ENCODE measurements around the gene RANBP3.

The RANBP3 gene

GRCh38 chr19:5971714-5972354 is 6.1 kb downstream of the RANBP3 start:
- Histone ChIP-seq H3F3A (ENCODE audit: insufficient read depth, low read length) (peaks cover 32% of the 10 kb centered on the region), H3K4me3 (ENCODE audit: low read length) (no peak overlapping the region), H4K20me1 (ENCODE audit: insufficient read depth, low read length) (peaks cover 60% of the 10 kb centered on the region), H2AFZ (ENCODE audit: low read length) (no peak overlapping the region), H3K4me2 (ENCODE audit: low read depth, low read length) (no peak overlapping the region), H3K4me1 (ENCODE audit: low read length) (peaks cover 53% of the 10 kb centered on the region), H3K27me3 (replicated peaks; ENCODE audit: insufficient read depth, low read length) (no peaks in the 10 kb centered on the region), H3K79me2 (ENCODE audit: low read length) (peaks cover 100% of the 10 kb centered on the region), H3K9me2 (replicated peaks; ENCODE audit: insufficient read depth, low read length) (no peaks in the 10 kb centered on the region), H3K9me3 (replicated peaks; ENCODE audit: insufficient read depth, low read length) (no peaks in the 10 kb centered on the region), H3K27ac (ENCODE audit: low read length) (no peak overlapping the region), H3K36me3 (replicated peaks; ENCODE audit: insufficient read depth, low read length) (0 out of 2 replicates have a peak, but pooled peaks cover 4% of the 10 kb centered on the region), H3K9ac (ENCODE audit: low read length) (no peak overlapping the region)
- no peak for DNase-seq
- no peak for TF ChIP-seq CTCF (IDR thresholded peaks at IDR 0.05; ENCODE audit: low read length)
- no peak for TF ChIP-seq EZH2 (optimal IDR thresholded peaks at IDR 0.05; ENCODE audit: low read depth, low read length)
- TF ChIP-seq EZH2phosphoT487 (IDR thresholded peaks at IDR 0.05; ENCODE audit: low read length) = no peak

- Histone ChIP-seq H3F3A (ENCODE audit: insufficient read depth, low read length) (peaks cover 32% of the 10 kb centered on the region), H3K9ac (ENCODE audit: low read length) (no peak overlapping the region), H3K4me2 (ENCODE audit: low read depth, low read length) (peak overlapping the region; percentile 53; the same call in 1 of the 2 replicates), H3K79me2 (ENCODE audit: low read length) (peaks cover 99% of the 10 kb centered on the region), H3K9me3 (replicated peaks; ENCODE audit: insufficient read depth, low read length) (no peaks in the 10 kb centered on the region), H4K20me1 (ENCODE audit: insufficient read depth, low read length) (peaks cover 69% of the 10 kb centered on the region), H3K9me2 (replicated peaks; ENCODE audit: insufficient read depth, low read length) (no peaks in the 10 kb centered on the region), H3K27ac (ENCODE audit: low read length) (no peak overlapping the region; the same call in 1 of the 2 replicates), H3K4me1 (ENCODE audit: low read length) (peaks cover 39% of the 10 kb centered on the region), H3K36me3 (replicated peaks; ENCODE audit: insufficient read depth, low read length) (0 out of 2 replicates have a peak, but pooled peaks cover under 1% of the 10 kb centered on the region), H3K4me3 (ENCODE audit: low read length) (no peak overlapping the region), H2AFZ (ENCODE audit: low read length) (no peak overlapping the region), H3K27me3 (replicated peaks; ENCODE audit: insufficient read depth, low read length) (no peaks in the 10 kb centered on the region)
- no peak for TF ChIP-seq EZH2phosphoT487 (IDR thresholded peaks at IDR 0.05; ENCODE audit: low read length)
- TF ChIP-seq EZH2 (optimal IDR thresholded peaks at IDR 0.05; ENCODE audit: low read depth, low read length) = no peak
- no peak for TF ChIP-seq CTCF (IDR thresholded peaks at IDR 0.05; ENCODE audit: low read length)
- DNase-seq = no peak
Measured at GRCh38 chr19:5969476-5969875, 8.5 kb downstream of the RANBP3 start.

- Histone ChIP-seq H3K4me3 (ENCODE audit: low read length) (peak overlapping the region; percentile 10; the same call in 1 of the 2 replicates), H4K20me1 (ENCODE audit: insufficient read depth, low read length) (peaks cover 69% of the 10 kb centered on the region), H3K9me3 (replicated peaks; ENCODE audit: insufficient read depth, low read length) (no peaks in the 10 kb centered on the region), H2AFZ (ENCODE audit: low read length) (no peak overlapping the region), H3K4me1 (ENCODE audit: low read length) (peaks cover 39% of the 10 kb centered on the region), H3K9me2 (replicated peaks; ENCODE audit: insufficient read depth, low read length) (no peaks in the 10 kb centered on the region), H3F3A (ENCODE audit: insufficient read depth, low read length) (peaks cover 32% of the 10 kb centered on the region), H3K9ac (ENCODE audit: low read length) (peak overlapping the region; percentile 3; the same call in 1 of the 2 replicates), H3K79me2 (ENCODE audit: low read length) (peaks cover 99% of the 10 kb centered on the region), H3K27ac (ENCODE audit: low read length) (peak overlapping the region; percentile 35; the same call in 1 of the 2 replicates), H3K36me3 (replicated peaks; ENCODE audit: insufficient read depth, low read length) (0 out of 2 replicates have a peak, but pooled peaks cover 3% of the 10 kb centered on the region), H3K4me2 (ENCODE audit: low read depth, low read length) (peak overlapping the region; percentile 53), H3K27me3 (replicated peaks; ENCODE audit: insufficient read depth, low read length) (no peaks in the 10 kb centered on the region)
- TF ChIP-seq EZH2phosphoT487 (IDR thresholded peaks at IDR 0.05; ENCODE audit: low read length) (no peak), EZH2 (optimal IDR thresholded peaks at IDR 0.05; ENCODE audit: low read depth, low read length) (no peak), CTCF (IDR thresholded peaks at IDR 0.05; ENCODE audit: low read length) (no peak)
- DNase-seq = peak; percentile 36
Measured at GRCh38 chr19:5968431-5969373, 9.2 kb downstream of the RANBP3 start.

All from MM.1S (cell line).